K562 (cell line): ENCODE results near the gene TBX1. TPM values are rescaled to one million over a fixed set of nuclear protein-coding genes. Genes with fewer than 3 reads are reported as not detected.

Experiments
- CREB1 ChIP-seq, 2 experiments: sonication (generic) in 1 of 2; formaldehyde crosslinking in 1 of 2; IDR thresholded peaks; 2 replicates each; pipeline versions ENCODE4 v1.6.1 to v1.8.0; 2012 to 2022; ENCODE audit warnings: inconsistent platforms in 1 of 2, mild to moderate bottlenecking in 1 of 2, missing genetic modification reagents in 1 of 2, moderate library complexity in 1 of 2
- DLX4 ChIP-seq: fragments of 250-450 bp; sonication (Bioruptor Pico); IDR thresholded peaks from 2 replicates; pipeline ENCODE4 v1.6.1; 2021; ENCODE audit warnings: mild to moderate bottlenecking
- E2F3 ChIP-seq: fragments of 250-450 bp; sonication (Bioruptor Pico); IDR thresholded peaks from 2 replicates; pipeline ENCODE4 v1.4.0; 2020; ENCODE audit warnings: mild to moderate bottlenecking
- HBP1 ChIP-seq: fragments of 450-650 bp; formaldehyde crosslinking; IDR thresholded peaks from 2 replicates; pipeline ENCODE4 v1.4.0; 2022; ENCODE audit warnings: missing genetic modification characterization
- HCFC1 ChIP-seq: IDR thresholded peaks from 2 replicates; pipeline ENCODE4 v1.6.1; 2012; ENCODE audit warnings: low read depth, low read length, improper control_type of control experiment
- IRF9 ChIP-seq: fragments of 450-650 bp; IDR thresholded peaks from 2 replicates; pipeline ENCODE4 v1.6.1; 2016; ENCODE audit warnings: missing biosample characterization, missing genetic modification characterization
- MECOM ChIP-seq: fragments of 250-450 bp; sonication (Bioruptor Pico); IDR thresholded peaks from 2 replicates; pipeline ENCODE4 v1.8.0; 2022; ENCODE audit warnings: inconsistent platforms
- MIER1 ChIP-seq: fragments of 450-650 bp; IDR thresholded peaks from 2 replicates; pipeline ENCODE4 v1.6.1; 2016; ENCODE audit warnings: antibody characterized with exemption, mild to moderate bottlenecking, low read depth
- NFIX ChIP-seq: fragments of 250-450 bp; sonication (Bioruptor Pico); IDR thresholded peaks from 2 replicates; pipeline ENCODE4 v1.4.0; 2020; ENCODE audit warnings: low read depth, mild to moderate bottlenecking, moderate library complexity
- NRF1 ChIP-seq, 2 experiments: fragments of 450-650 bp; IDR thresholded peaks in 1 of 2; conservative IDR thresholded peaks in 1 of 2; 2 replicates each; pipeline ENCODE4 v1.6.1; 2014; ENCODE audit warnings: mild to moderate bottlenecking in 2 of 2
- RBBP5 ChIP-seq: fragments of 200-600 bp; sonication (generic); IDR thresholded peaks from 2 replicates; pipeline ENCODE4 v1.6.1; 2012; ENCODE audit warnings: borderline replicate concordance, mild to moderate bottlenecking, low read length, control low read depth, inconsistent platforms; ENCODE audit not compliant: insufficient read depth, poor library complexity, severe bottlenecking
- SIX5 ChIP-seq, 2 experiments: IDR thresholded peaks; 2 replicates each; pipeline ENCODE4 v1.6.1; 2011; ENCODE audit warnings: low read length in 2 of 2, borderline replicate concordance in 1 of 2, low read depth in 1 of 2, mild to moderate bottlenecking in 1 of 2, moderate library complexity in 1 of 2; ENCODE audit not compliant: insufficient read depth in 1 of 2
- SMARCB1 ChIP-seq: IDR thresholded peaks from 2 replicates; pipeline ENCODE4 v1.6.1; 2011; ENCODE audit warnings: improper control_type of control experiment, low read depth; ENCODE audit not compliant: insufficient read length
- ZEB2 ChIP-seq: fragments of 450-650 bp; IDR thresholded peaks from 2 replicates; pipeline ENCODE4 v1.6.1; 2016
- ZHX1 ChIP-seq: fragments of 150-350 bp; conservative IDR thresholded peaks from 2 replicates; pipeline ENCODE4 v1.6.1; 2014; ENCODE audit warnings: low read length
- ZNF121 ChIP-seq: sonication (generic); formaldehyde crosslinking; conservative IDR thresholded peaks from 2 replicates; pipeline ENCODE4 v1.8.0; 2022; ENCODE audit warnings: missing genetic modification reagents
- ZNF143 ChIP-seq: sonication (generic); formaldehyde crosslinking; IDR thresholded peaks from 2 replicates; pipeline ENCODE4 v1.9.0; 2022; ENCODE audit warnings: mild to moderate bottlenecking, missing genetic modification reagents
- ZNF316 ChIP-seq: fragments of 450-650 bp; IDR thresholded peaks from 2 replicates; pipeline ENCODE4 v1.6.1; 2016
- ZNF655 ChIP-seq: fragments of 250-450 bp; sonication (Bioruptor Pico); IDR thresholded peaks from 2 replicates; pipeline ENCODE4 v1.5.0; 2021
- ZNF780A ChIP-seq: fragments of 250-450 bp; sonication (Bioruptor Pico); IDR thresholded peaks from 2 replicates; pipeline ENCODE4 v1.5.0; 2021; ENCODE audit warnings: mild to moderate bottlenecking
- polyA plus RNA-seq, 8 experiments: library from polyadenylated mRNA; depleted of rRNA in 4 of 8; stranded (reverse) in 5 of 8; unstranded in 3 of 8; fragments of >200 nt; fragmentation: Nextera tagmentation in 2 of 8; fragmentation: Illumina TruSeq in 1 of 8; extraction: Ambion mirVana in 2 of 8; extraction: Trizol in 1 of 8; gene quantifications; 2 replicates each; pipeline versions ENCODE4 v1.2.1 to v1.2.3, GENCODE V29; 2011 to 2014; ENCODE audit warnings: inconsistent platforms in 1 of 8, missing spikeins in 1 of 8
- total RNA-seq, 7 experiments: library from RNA; depleted of rRNA in 6 of 7; stranded (reverse); fragments of >200 nt in 6 of 7; fragmentation: Illumina TruSeq in 2 of 7; extraction: Trizol in 2 of 7; gene quantifications; 2 replicates each; pipeline versions ENCODE4 v1.2.1 to v1.2.3, GENCODE V29; 2011 to 2021; ENCODE audit warnings: low replicate concordance in 1 of 7

The TBX1 gene
- total and polyA plus RNA-seq, 9 of the 15 experiments (the other 6 are each of a cell fraction or from before 2014, with no cell fraction given): 0.07 to 35.0 (median 3.9) TPM

GRCh38 chr22:19760058-19760950, at the start of gene TBX1 (continued):
- TF ChIP-seq HBP1 (CRISPR knock-in tag): peak; percentile 72
- no peak for TF ChIP-seq HCFC1
- no peak for TF ChIP-seq NFIX (CRISPR knock-in tag)
- peak; percentile 41; the same call in 1 of the 2 replicates for TF ChIP-seq ZNF316
- TF ChIP-seq SIX5 (IDR thresholded peaks at IDR 0.05; ENCODE audit: borderline replicate concordance in 1 of 2, insufficient read depth in 1 of 2, low read depth in 1 of 2, low read length in 2 of 2): no peak
- TF ChIP-seq ZNF143: no peak
- no peak for TF ChIP-seq E2F3 (CRISPR knock-in tag)
- TF ChIP-seq ZEB2: peak; percentile 84
- TF ChIP-seq CREB1 (IDR thresholded peaks at IDR 0.05): 0 out of 2 replicates have a peak, but pooled peaks have one; percentile 8
- TF ChIP-seq CREB1 (CRISPR knock-in tag; IDR thresholded peaks at IDR 0.05): no peak
- 0 out of 2 replicates have a peak, but pooled peaks have one; percentile 10 for TF ChIP-seq IRF9 (tag)
- TF ChIP-seq MIER1: peak; percentile 83; the same call in 1 of the 2 replicates
- no peak for TF ChIP-seq ZNF780A (CRISPR knock-in tag)
- TF ChIP-seq MECOM (CRISPR knock-in tag): no peak
- TF ChIP-seq DLX4: no peak
- no peak for TF ChIP-seq NRF1 (conservative IDR thresholded peaks at IDR 0.05 in 1 of 2, IDR thresholded peaks at IDR 0.05 in 1 of 2)
- TF ChIP-seq ZHX1: no peak
- TF ChIP-seq ZNF121 (CRISPR knock-in tag): no peak
- peak; percentile 67 for TF ChIP-seq RBBP5
- no peak for TF ChIP-seq SMARCB1
- TF ChIP-seq ZNF655 (CRISPR knock-in tag): no peak
